Body of pancreas (tissue), 4 donors: ENCODE data around the gene CCDC136. TPM values are rescaled to one million over a fixed set of nuclear protein-coding genes. Genes with fewer than 3 reads are reported as not detected.
A peak's percentile ranks its signal among the peaks of the same experiment; 100 is the strongest.

Experiments used
- ATAC-seq: fragments of 150-250 bp; one replicate; pipeline ENCODE4 v1.9.1; 2016
- DNase-seq, 4 donors: peaks; one replicate each; pipeline ENCODE4 v3.0.0-alpha.2; 2019
- H3K27ac ChIP-seq, 4 donors: fragments of 200-600 bp; sonication (generic); 1 replicate in 3 of 4; 2 replicates in 1 of 4; pipeline versions ENCODE4 v1.5.1 to v1.6.1; 2016 to 2019; ENCODE audit warnings: mild to moderate bottlenecking in 1 of 4, mixed read lengths in 1 of 4, moderate library complexity in 1 of 4
- H3K27me3 ChIP-seq, 2 donors: fragments of 200-600 bp; sonication (generic); one replicate each; pipeline ENCODE4 v1.6.0; 2016; ENCODE audit warnings: mild to moderate bottlenecking in 1 of 2
- H3K36me3 ChIP-seq, 2 donors: fragments of 200-600 bp; sonication (generic); replicated peaks in 1 of 2; 2 replicates each; pipeline ENCODE4 v1.5.1; 2016; ENCODE audit warnings: low read depth in 2 of 2; ENCODE audit not compliant: insufficient read depth in 1 of 2
- H3K4me1 ChIP-seq: fragments of 200-600 bp; sonication (generic); one replicate; pipeline ENCODE4 v1.6.0; 2016
- H3K4me3 ChIP-seq, 2 donors: fragments of 200-600 bp; sonication (generic); 1 replicate in 1 of 2; 2 replicates in 1 of 2; pipeline ENCODE4 v1.5.1; 2016 to 2019
- H3K9me3 ChIP-seq, 3 donors: fragments of 200-600 bp; sonication (generic); 1 replicate in 2 of 3; 2 replicates in 1 of 3; pipeline ENCODE4 v1.5.1; 2016
- POLR2A ChIP-seq, 3 donors: fragments of 450-650 bp; IDR thresholded peaks; one replicate each; pipeline ENCODE4 v1.6.1; 2016; ENCODE audit warnings: antibody characterized with exemption in 3 of 3, mild to moderate bottlenecking in 2 of 3
- WGBS, 2 donors: methylation state at CpG; one replicate each; pipeline ENCODE4 v1.1.5; 2017; 5-methylcytosine and 5-hydroxymethylcytosine counted together
- intact Hi-C: fragments of 100-400 bp; cut with DNase I; formaldehyde crosslinking; loops from one replicate; pipeline ENCODE4 v1.15.1; 2023
- total RNA-seq, 2 donors: library from RNA; depleted of rRNA; stranded (reverse); fragments of >200 nt; gene quantifications; one replicate each; pipeline ENCODE4 v1.1.0, GENCODE V29; 2016
- TF ChIP-seq, protein P1 (sequence below), 7 experiments: fragments of 450-650 bp in 4 of 7; fragments of 200-600 bp in 3 of 7; sonication (generic) in 3 of 7; IDR thresholded peaks; one replicate each; pipeline ENCODE4 v1.5.1; 2016 to 2019; ENCODE audit warnings: antibody characterized with exemption in 7 of 7

CCDC136 gene
- total RNA-seq, 2 donors from 2014 or later, result 0.99 to 3.6 TPM

DNA sequence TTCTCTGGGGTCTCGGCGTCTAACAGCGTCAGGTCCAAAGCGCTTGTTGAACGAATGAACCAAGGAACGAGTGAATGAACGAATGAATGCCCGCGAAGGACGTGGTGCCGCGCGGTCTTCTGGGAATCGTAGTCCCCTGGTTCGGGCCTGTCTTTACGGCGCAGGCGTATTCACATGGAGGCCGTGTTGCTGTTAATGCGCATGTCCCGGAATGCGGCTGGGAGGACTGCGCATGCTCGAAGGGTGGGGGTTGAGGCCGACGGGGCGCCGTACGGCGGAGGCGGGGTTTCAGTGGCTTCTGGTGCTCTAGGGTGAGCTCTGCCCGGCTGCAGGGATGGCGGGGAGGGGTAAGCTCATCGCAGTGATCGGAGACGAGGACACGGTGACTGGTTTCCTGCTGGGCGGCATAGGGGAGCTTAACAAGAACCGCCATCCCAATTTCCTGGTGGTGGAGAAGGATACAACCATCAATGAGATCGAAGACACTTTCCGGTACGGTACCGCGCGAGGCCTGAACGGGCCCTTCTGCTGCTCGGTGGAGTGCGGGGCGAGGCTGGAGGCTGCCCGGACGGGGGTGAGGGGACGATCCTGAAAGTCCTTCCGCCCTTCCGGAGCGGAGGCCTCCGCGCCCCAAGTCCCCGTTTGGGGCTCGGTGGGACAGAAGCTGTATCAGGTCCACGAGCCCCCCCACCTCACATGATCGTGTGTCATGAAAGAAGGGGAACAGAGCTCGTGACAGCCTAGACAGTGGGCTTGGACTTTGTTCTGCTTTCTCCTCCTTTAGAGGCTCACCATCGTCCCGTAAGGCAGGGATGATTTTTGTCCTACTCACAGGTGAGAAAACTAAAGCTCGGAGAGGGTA is 71.0 kb downstream of the CCDC136 start, which contains the start of gene ATP6V1F:
ATP6V1F (plus strand) TSS at position 286 of the 862 bp plus-strand sequence; CDS start at position 335, 49 bp downstream.
- peak within 1 kb of the TSS; percentile 78 to 86 for H3K4me3 ChIP-seq
- no peaks in the 10 kb centered on the region for H3K27me3 ChIP-seq
- no peaks in the 10 kb centered on the region for H3K9me3 ChIP-seq
- peaks cover 15% of the 10 kb centered on the region for H3K4me1 ChIP-seq
- H3K27ac ChIP-seq, result peak within 1 kb of the TSS; percentile 33 to 67 (median 44)
- 0% methylated on average over 20 to 65 of the region's 65 CpGs for WGBS, 2 donors
- TF ChIP-seq, protein P1, sequence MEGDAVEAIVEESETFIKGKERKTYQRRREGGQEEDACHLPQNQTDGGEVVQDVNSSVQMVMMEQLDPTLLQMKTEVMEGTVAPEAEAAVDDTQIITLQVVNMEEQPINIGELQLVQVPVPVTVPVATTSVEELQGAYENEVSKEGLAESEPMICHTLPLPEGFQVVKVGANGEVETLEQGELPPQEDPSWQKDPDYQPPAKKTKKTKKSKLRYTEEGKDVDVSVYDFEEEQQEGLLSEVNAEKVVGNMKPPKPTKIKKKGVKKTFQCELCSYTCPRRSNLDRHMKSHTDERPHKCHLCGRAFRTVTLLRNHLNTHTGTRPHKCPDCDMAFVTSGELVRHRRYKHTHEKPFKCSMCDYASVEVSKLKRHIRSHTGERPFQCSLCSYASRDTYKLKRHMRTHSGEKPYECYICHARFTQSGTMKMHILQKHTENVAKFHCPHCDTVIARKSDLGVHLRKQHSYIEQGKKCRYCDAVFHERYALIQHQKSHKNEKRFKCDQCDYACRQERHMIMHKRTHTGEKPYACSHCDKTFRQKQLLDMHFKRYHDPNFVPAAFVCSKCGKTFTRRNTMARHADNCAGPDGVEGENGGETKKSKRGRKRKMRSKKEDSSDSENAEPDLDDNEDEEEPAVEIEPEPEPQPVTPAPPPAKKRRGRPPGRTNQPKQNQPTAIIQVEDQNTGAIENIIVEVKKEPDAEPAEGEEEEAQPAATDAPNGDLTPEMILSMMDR (IDR thresholded peaks at IDR 0.05), result peak in 3 of 7 experiments; percentile 14 to 50 (median 18)
- TF ChIP-seq POLR2A (IDR thresholded peaks at IDR 0.05), result peak; percentile 30 to 84 (median 72)
- intact Hi-C loops, result no loop called here
- DNase-seq (peak; percentile 97 to 99 (median 98)), ATAC-seq (peak; percentile 98)
- H3K36me3 ChIP-seq, result no peaks in the 10 kb centered on the region

DNA sequence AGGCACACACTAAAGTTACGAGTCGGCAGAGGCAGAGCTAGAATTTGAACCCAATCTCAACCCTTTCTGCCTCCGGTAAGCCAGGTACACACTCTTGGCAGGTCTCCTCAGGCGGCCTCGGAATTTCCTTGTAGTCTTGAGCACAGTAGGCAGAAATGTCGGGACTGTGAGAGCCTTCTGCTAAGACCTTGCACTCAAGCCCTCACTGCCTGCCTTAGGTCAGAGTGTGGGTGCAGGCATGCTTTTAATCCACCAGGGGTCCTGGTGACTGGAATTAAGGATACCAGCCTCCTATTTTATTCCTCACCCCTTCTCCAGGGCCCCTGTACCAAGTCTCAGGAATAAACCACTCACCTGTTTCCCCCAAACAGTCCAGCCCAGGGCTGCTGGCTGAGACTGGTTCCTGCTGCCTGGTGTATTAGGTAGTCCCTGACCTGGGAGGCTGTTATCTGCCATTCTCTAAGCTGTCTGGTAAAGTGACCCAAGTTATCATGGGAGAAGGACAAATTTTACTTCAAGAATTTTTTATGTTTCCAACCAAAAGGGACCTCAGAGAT is 71.7 kb downstream of the CCDC136 start:
- 0% methylated on average over 6 of the region's 6 CpGs for WGBS, 2 donors
- intact Hi-C loops, result no loop called here
- DNase-seq, result peak; percentile 40 to 55 (median 43)
- ATAC-seq, result peak; percentile 15
- Histone ChIP-seq H3K4me1 (peaks cover 19% of the 10 kb centered on the region), H3K4me3 (peak overlapping the region; percentile 78 to 86), H3K36me3 (no peaks in the 10 kb centered on the region), H3K27ac (peak overlapping the region in 2 of 4 donors; percentile 33 to 67), H3K27me3 (no peaks in the 10 kb centered on the region), H3K9me3 (no peaks in the 10 kb centered on the region)
- TF ChIP-seq, protein P1 (IDR thresholded peaks at IDR 0.05), result peak in 6 of 7 experiments; percentile 18 to 45 (median 32)
- TF ChIP-seq POLR2A (IDR thresholded peaks at IDR 0.05), result no peak

DNA sequence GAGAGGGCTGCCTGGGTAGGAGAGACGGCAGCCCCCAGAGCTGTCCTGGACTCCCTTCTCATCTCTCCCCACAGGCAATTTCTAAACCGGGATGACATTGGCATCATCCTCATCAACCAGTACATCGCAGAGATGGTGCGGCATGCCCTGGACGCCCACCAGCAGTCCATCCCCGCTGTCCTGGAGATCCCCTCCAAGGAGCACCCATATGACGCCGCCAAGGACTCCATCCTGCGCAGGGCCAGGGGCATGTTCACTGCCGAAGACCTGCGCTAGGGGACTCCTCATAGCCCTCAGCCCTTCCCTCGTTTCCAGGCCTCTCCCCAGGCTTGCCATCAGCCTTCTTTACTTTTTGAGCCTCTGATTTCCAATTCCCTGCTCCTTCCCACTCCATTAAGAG is 73.5 kb downstream of the CCDC136 start:
- TF ChIP-seq, protein P1 (IDR thresholded peaks at IDR 0.05), result no peak
- no peak for TF ChIP-seq POLR2A (IDR thresholded peaks at IDR 0.05)
- intact Hi-C loops, result no loop called here
- 90 to 95% methylated on average over 12 of the region's 12 CpGs for WGBS, 2 donors
- H3K36me3 ChIP-seq, result no peaks in the 10 kb centered on the region
- no peaks in the 10 kb centered on the region for H3K9me3 ChIP-seq
- H3K27me3 ChIP-seq, result no peaks in the 10 kb centered on the region
- no peak overlapping the region for H3K27ac ChIP-seq
- H3K4me1 ChIP-seq, result peaks cover 36% of the 10 kb centered on the region
- H3K4me3 ChIP-seq, result no peak overlapping the region
- DNase-seq (no peak), ATAC-seq (no peak)

DNA sequence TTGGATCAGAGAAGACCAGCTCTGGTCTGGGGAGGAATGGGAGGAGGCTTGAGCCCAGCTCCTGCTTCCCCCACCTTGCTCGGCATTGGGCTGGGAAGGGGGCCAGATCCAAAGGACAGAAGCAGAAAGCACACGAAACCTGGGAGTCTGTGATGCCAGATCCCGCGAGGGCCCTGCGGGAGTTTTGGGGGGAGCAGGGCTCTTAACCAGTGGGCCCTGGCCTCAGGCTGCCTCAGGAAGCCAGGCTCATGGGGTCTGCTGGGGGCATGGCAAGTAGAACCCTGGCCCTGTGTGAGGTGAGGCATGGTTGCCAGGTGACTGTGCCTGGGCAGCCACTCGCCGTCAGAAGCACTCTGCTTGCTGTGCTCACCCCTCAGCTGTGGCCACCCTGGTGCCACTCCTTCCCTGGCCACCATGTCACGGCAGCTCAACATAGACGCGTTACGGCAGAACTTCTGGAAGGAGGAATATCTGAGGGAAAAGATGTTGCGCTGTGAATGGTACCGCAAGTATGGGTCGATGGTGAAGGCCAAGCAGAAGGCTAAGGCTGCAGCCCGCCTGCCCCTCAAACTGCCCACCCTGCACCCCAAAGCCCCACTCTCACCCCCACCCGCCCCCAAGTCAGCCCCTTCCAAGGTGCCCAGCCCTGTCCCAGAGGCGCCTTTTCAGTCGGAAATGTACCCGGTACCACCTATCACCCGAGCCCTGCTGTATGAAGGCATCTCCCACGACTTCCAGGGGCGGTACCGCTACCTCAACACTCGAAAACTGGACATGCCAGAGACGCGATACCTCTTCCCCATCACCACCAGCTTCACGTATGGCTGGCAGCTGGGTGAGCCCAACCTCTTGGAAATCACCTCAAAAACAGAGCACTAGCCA is 74.5 kb downstream of the CCDC136 start:
- no peak for TF ChIP-seq POLR2A (IDR thresholded peaks at IDR 0.05)
- TF ChIP-seq, protein P1 (IDR thresholded peaks at IDR 0.05), result no peak
- 88 to 89% methylated on average over 24 to 27 of the region's 27 CpGs for WGBS, 2 donors
- DNase-seq (no peak), ATAC-seq (no peak)
- intact Hi-C loops, result no loop called here
- Histone ChIP-seq H3K36me3 (no peaks in the 10 kb centered on the region), H3K27me3 (no peaks in the 10 kb centered on the region), H3K27ac (no peak overlapping the region), H3K4me1 (peaks cover 36% of the 10 kb centered on the region), H3K4me3 (no peak overlapping the region), H3K9me3 (no peaks in the 10 kb centered on the region)
